HEK293 (cell line): ENCODE measurements around the gene ADCK2.

Source experiments
- CTCF ChIA-PET: fragments of 350-600 bp; formaldehyde crosslinking; extraction: SDS; loops from one replicate; lab custom pipeline; 2021; ENCODE audit warnings: antibody characterized with exemption; lab: Yijun Ruan, JAX
- POLR2A ChIA-PET: fragments of 300-600 bp; formaldehyde crosslinking; extraction: SDS; loops from one replicate; lab custom pipeline; 2020; ENCODE audit warnings: antibody characterized with exemption, inconsistent platforms; lab: Yijun Ruan, JAX
- H3K27ac ChIP-seq: fragments of 200-500 bp; sonication (Bioruptor generic); 2 replicates; pipeline ENCODE4 v1.5.1; 2014; ENCODE audit warnings: low read depth, low read length, control low read depth, inconsistent platforms; ENCODE audit errors: extremely low read depth
- H3K36me3 ChIP-seq, 2 experiments: fragments of 200-500 bp in 1 of 2; sonication (Bioruptor generic) in 1 of 2; 1 replicate in 1 of 2; 2 replicates in 1 of 2; pipeline ENCODE4 v1.5.1; 2014 to 2017; ENCODE audit warnings: inconsistent platforms in 2 of 2, low read length in 2 of 2; ENCODE audit not compliant: control insufficient read depth in 2 of 2, insufficient read depth in 1 of 2
- H3K4me1 ChIP-seq: fragments of 200-500 bp; sonication (Bioruptor generic); 2 replicates; pipeline ENCODE4 v1.5.1; 2014; ENCODE audit warnings: mild to moderate bottlenecking, low read length, inconsistent platforms; ENCODE audit not compliant: control insufficient read depth, insufficient read depth
- H3K4me3 ChIP-seq: 2 replicates; pipeline ENCODE4 v1.5.1; 2011; ENCODE audit warnings: low read depth, mild to moderate bottlenecking, control low read depth, low read length, moderate library complexity
- H3K9me3 ChIP-seq: fragments of 200-500 bp; sonication (Bioruptor generic); 2 replicates; pipeline ENCODE4 v1.5.1; 2014; ENCODE audit warnings: low read depth, low read length, inconsistent platforms; ENCODE audit not compliant: control insufficient read depth, insufficient read depth
- GLI2 ChIP-seq: fragments of 450-650 bp; formaldehyde crosslinking; IDR thresholded peaks from 2 replicates; pipeline ENCODE4; 2017; ENCODE audit warnings: missing biosample characterization, missing genetic modification characterization, low read depth, borderline replicate concordance
- REPIN1 ChIP-seq: fragments of 450-650 bp; formaldehyde crosslinking; IDR thresholded peaks from 2 replicates; pipeline ENCODE4 v1.5.1; 2017; ENCODE audit warnings: missing biosample characterization, missing genetic modification characterization, low read depth
- SP3 ChIP-seq: fragments of 450-650 bp; formaldehyde crosslinking; IDR thresholded peaks from 2 replicates; pipeline ENCODE4 v1.5.1; 2016; ENCODE audit warnings: missing biosample characterization, missing genetic modification characterization
- ZNF133 ChIP-seq: fragments of 450-650 bp; formaldehyde crosslinking; IDR thresholded peaks from 2 replicates; pipeline ENCODE4 v1.5.1; 2016; ENCODE audit warnings: missing biosample characterization, missing genetic modification characterization
- ZNF138 ChIP-seq: fragments of 450-650 bp; formaldehyde crosslinking; IDR thresholded peaks from 2 replicates; pipeline ENCODE4 v1.5.1; 2016; ENCODE audit warnings: missing biosample characterization, missing genetic modification characterization, borderline replicate concordance
- ZNF140 ChIP-seq: fragments of 450-650 bp; formaldehyde crosslinking; IDR thresholded peaks from 2 replicates; pipeline ENCODE4 v1.5.1; 2016; ENCODE audit warnings: missing biosample characterization, missing genetic modification characterization
- ZNF146 ChIP-seq: fragments of 450-650 bp; formaldehyde crosslinking; IDR thresholded peaks from 2 replicates; pipeline ENCODE4 v1.5.1; 2016; ENCODE audit warnings: missing biosample characterization, missing genetic modification characterization
- ZNF155 ChIP-seq: fragments of 450-650 bp; formaldehyde crosslinking; IDR thresholded peaks from 2 replicates; pipeline ENCODE4 v1.5.1; 2016; ENCODE audit warnings: missing biosample characterization, missing genetic modification characterization
- ZNF2 ChIP-seq: fragments of 450-650 bp; formaldehyde crosslinking; IDR thresholded peaks from 2 replicates; pipeline ENCODE4 v1.5.1; 2016; ENCODE audit warnings: missing biosample characterization, missing genetic modification characterization
- ZNF274 ChIP-seq, 2 experiments: fragments of 200-500 bp in 1 of 2; fragments of 450-650 bp in 1 of 2; sonication (Bioruptor generic) in 1 of 2; formaldehyde crosslinking in 1 of 2; IDR thresholded peaks; 2 replicates each; pipeline versions ENCODE4 v1.5.1 to v1.6.1; 2014 to 2016; ENCODE audit warnings: borderline replicate concordance in 1 of 2, inconsistent platforms in 1 of 2, low read length in 1 of 2, missing biosample characterization in 1 of 2, missing genetic modification characterization in 1 of 2
- ZNF292 ChIP-seq: fragments of 450-650 bp; formaldehyde crosslinking; IDR thresholded peaks from 2 replicates; pipeline ENCODE4 v1.5.1; 2016; ENCODE audit warnings: low read depth, missing biosample characterization, missing genetic modification characterization, borderline replicate concordance
- ZNF311 ChIP-seq: fragments of 450-650 bp; formaldehyde crosslinking; IDR thresholded peaks from 2 replicates; pipeline ENCODE4 v1.5.1; 2017; ENCODE audit warnings: missing biosample characterization, missing genetic modification characterization, borderline replicate concordance
- ZNF324 ChIP-seq: fragments of 450-650 bp; formaldehyde crosslinking; IDR thresholded peaks from 2 replicates; pipeline ENCODE4 v1.5.1; 2016; ENCODE audit warnings: missing biosample characterization, missing genetic modification characterization
- ZNF350 ChIP-seq: fragments of 450-650 bp; formaldehyde crosslinking; IDR thresholded peaks from 2 replicates; pipeline ENCODE4 v1.5.0; 2017; ENCODE audit warnings: missing biosample characterization, mild to moderate bottlenecking, missing genetic modification characterization
- ZNF416 ChIP-seq: fragments of 450-650 bp; formaldehyde crosslinking; IDR thresholded peaks from 2 replicates; pipeline ENCODE4 v1.5.1; 2016; ENCODE audit warnings: missing biosample characterization, missing genetic modification characterization
- ZNF423 ChIP-seq: fragments of 450-650 bp; formaldehyde crosslinking; IDR thresholded peaks from 2 replicates; pipeline ENCODE4 v1.5.1; 2016; ENCODE audit warnings: missing biosample characterization, missing genetic modification characterization
- ZNF521 ChIP-seq: fragments of 450-650 bp; formaldehyde crosslinking; IDR thresholded peaks from 2 replicates; pipeline ENCODE4 v1.5.1; 2017; ENCODE audit warnings: missing biosample characterization, mild to moderate bottlenecking, missing genetic modification characterization
- ZNF660 ChIP-seq: fragments of 450-650 bp; IDR thresholded peaks from 2 replicates; pipeline ENCODE4 v1.5.1; 2018; ENCODE audit warnings: missing biosample characterization, mild to moderate bottlenecking, missing genetic modification characterization
- ZNF664 ChIP-seq: fragments of 450-650 bp; formaldehyde crosslinking; IDR thresholded peaks from 2 replicates; pipeline ENCODE4 v1.5.1; 2016; ENCODE audit warnings: missing biosample characterization, missing genetic modification characterization
- ZNF792 ChIP-seq: fragments of 450-650 bp; formaldehyde crosslinking; IDR thresholded peaks from 2 replicates; pipeline ENCODE4 v1.5.1; 2016; ENCODE audit warnings: missing biosample characterization, missing genetic modification characterization
- TF ChIP-seq, protein P1 (sequence below): fragments of 450-650 bp; formaldehyde crosslinking; IDR thresholded peaks from 2 replicates; pipeline ENCODE4 v1.5.1; 2016; ENCODE audit warnings: missing biosample characterization, missing genetic modification characterization
- TF ChIP-seq, protein P2 (sequence below): fragments of 450-650 bp; formaldehyde crosslinking; optimal IDR thresholded peaks from 2 replicates; pipeline ENCODE3; 2016; ENCODE audit warnings: missing biosample characterization, mild to moderate bottlenecking, missing genetic modification characterization
- TF ChIP-seq, protein P3 (sequence below): fragments of 450-650 bp; formaldehyde crosslinking; IDR thresholded peaks from 2 replicates; pipeline ENCODE4 v1.5.1; 2016; ENCODE audit warnings: missing biosample characterization, missing genetic modification characterization
- TF ChIP-seq, protein P4 (sequence below): sonication (generic); formaldehyde crosslinking; IDR thresholded peaks from 2 replicates; pipeline ENCODE4 v1.8.1; 2022; ENCODE audit warnings: mild to moderate bottlenecking, moderate library complexity, missing genetic modification reagents
- TF ChIP-seq, protein P5 (sequence below): fragments of 450-650 bp; formaldehyde crosslinking; IDR thresholded peaks from 2 replicates; pipeline ENCODE4 v1.5.1; 2016; ENCODE audit warnings: missing biosample characterization, missing genetic modification characterization

The ADCK2 gene

DNA sequence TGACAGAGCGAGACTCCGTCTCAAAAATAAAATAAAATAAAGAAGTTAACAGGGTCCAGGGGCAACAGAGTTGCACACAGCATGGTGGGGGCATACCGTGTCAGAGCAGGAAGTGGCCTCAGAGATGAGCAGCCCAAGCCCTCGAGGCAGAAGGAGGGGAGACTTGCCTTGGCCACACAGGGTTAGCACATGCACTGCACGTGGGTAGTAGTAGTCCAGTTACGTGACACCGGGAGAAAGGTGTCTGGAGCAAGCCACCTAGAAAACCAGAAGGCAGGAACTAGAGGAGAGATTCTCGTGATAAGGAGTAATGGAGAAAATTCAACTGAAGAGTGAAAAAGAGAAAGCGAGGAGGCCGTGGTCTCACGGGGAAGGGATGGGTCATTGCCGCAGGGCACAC is 22.4 kb upstream of the ADCK2 start:
- Histone ChIP-seq H3K9me3 (no peaks in the 10 kb centered on the region), H3K36me3 (no peaks in the 10 kb centered on the region)
- ChIA-PET POLR2A (interaction anchor here (0.5 kb wide), 1 partner anchor 254 kb away, joined by 6 read pairs; no protein-coding TSS in a partner anchor), CTCF (interaction anchor here (4.3 kb wide), 1 partner anchor 133 kb away, joined by 25 read pairs; no protein-coding TSS in a partner anchor)
- TF ChIP-seq, protein P1, sequence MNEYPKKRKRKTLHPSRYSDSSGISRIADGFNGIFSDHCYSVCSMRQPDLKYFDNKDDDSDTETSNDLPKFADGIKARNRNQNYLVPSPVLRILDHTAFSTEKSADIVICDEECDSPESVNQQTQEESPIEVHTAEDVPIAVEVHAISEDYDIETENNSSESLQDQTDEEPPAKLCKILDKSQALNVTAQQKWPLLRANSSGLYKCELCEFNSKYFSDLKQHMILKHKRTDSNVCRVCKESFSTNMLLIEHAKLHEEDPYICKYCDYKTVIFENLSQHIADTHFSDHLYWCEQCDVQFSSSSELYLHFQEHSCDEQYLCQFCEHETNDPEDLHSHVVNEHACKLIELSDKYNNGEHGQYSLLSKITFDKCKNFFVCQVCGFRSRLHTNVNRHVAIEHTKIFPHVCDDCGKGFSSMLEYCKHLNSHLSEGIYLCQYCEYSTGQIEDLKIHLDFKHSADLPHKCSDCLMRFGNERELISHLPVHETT: no peak
- TF ChIP-seq REPIN1 (tag by site-specific recombination) (no peak), ZNF140 (tag by site-specific recombination) (no peak), ZNF155 (tag by site-specific recombination) (no peak), ZNF311 (tag by site-specific recombination) (no peak), ZNF350 (tag by site-specific recombination) (no peak), ZNF274 (IDR thresholded peaks at IDR 0.05; ENCODE audit: low read length) (no peak), ZNF274 (tag by site-specific recombination; IDR thresholded peaks at IDR 0.05; ENCODE audit: borderline replicate concordance) (no peak), ZNF423 (tag by site-specific recombination) (no peak), ZNF664 (tag by site-specific recombination) (no peak), GLI2 (tag by site-specific recombination) (no peak), SP3 (no peak), ZNF324 (tag by site-specific recombination) (no peak), ZNF792 (tag by site-specific recombination) (no peak), ZNF133 (tag by site-specific recombination) (no peak)
- TF ChIP-seq, protein P2, sequence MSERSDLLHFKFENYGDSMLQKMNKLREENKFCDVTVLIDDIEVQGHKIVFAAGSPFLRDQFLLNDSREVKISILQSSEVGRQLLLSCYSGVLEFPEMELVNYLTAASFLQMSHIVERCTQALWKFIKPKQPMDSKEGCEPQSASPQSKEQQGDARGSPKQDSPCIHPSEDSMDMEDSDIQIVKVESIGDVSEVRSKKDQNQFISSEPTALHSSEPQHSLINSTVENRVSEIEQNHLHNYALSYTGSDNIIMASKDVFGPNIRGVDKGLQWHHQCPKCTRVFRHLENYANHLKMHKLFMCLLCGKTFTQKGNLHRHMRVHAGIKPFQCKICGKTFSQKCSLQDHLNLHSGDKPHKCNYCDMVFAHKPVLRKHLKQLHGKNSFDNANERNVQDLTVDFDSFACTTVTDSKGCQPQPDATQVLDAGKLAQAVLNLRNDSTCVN (tag by site-specific recombination): no peak
- TF ChIP-seq, protein P3, sequence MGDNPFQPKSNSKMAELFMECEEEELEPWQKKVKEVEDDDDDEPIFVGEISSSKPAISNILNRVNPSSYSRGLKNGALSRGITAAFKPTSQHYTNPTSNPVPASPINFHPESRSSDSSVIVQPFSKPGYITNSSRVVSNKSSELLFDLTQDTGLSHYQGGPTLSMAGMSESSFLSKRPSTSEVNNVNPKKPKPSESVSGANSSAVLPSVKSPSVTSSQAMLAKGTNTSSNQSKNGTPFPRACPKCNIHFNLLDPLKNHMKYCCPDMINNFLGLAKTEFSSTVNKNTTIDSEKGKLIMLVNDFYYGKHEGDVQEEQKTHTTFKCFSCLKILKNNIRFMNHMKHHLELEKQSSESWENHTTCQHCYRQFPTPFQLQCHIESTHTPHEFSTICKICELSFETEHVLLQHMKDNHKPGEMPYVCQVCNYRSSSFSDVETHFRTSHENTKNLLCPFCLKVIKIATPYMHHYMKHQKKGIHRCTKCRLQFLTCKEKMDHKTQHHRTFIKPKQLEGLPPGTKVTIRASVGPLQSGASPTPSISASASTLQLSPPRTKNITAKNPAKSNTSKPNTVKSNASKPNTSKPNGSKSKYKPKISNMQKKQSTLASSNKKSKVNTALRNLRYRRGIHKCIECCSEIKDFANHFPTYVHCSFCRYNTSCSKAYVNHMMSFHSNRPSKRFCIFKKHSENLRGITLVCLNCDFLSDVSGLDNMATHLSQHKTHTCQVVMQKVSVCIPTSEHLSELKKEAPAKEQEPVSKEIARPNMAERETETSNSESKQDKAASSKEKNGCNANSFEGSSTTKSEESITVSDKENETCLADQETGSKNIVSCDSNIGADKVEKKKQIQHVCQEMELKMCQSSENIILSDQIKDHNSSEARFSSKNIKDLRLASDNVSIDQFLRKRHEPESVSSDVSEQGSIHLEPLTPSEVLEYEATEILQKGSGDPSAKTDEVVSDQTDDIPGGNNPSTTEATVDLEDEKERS (tag by site-specific recombination): no peak
- TF ChIP-seq, protein P4, sequence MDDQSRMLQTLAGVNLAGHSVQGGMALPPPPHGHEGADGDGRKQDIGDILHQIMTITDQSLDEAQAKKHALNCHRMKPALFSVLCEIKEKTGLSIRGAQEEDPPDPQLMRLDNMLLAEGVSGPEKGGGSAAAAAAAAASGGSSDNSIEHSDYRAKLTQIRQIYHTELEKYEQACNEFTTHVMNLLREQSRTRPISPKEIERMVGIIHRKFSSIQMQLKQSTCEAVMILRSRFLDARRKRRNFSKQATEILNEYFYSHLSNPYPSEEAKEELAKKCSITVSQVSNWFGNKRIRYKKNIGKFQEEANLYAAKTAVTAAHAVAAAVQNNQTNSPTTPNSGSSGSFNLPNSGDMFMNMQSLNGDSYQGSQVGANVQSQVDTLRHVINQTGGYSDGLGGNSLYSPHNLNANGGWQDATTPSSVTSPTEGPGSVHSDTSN (CRISPR knock-in tag): no peak
- TF ChIP-seq, all 188 proteins: peak for 0
- H3K4me3 ChIP-seq: no peak overlapping the region
- no peaks in the 10 kb centered on the region for H3K4me1 ChIP-seq
- H3K27ac ChIP-seq: no peak overlapping the region

DNA sequence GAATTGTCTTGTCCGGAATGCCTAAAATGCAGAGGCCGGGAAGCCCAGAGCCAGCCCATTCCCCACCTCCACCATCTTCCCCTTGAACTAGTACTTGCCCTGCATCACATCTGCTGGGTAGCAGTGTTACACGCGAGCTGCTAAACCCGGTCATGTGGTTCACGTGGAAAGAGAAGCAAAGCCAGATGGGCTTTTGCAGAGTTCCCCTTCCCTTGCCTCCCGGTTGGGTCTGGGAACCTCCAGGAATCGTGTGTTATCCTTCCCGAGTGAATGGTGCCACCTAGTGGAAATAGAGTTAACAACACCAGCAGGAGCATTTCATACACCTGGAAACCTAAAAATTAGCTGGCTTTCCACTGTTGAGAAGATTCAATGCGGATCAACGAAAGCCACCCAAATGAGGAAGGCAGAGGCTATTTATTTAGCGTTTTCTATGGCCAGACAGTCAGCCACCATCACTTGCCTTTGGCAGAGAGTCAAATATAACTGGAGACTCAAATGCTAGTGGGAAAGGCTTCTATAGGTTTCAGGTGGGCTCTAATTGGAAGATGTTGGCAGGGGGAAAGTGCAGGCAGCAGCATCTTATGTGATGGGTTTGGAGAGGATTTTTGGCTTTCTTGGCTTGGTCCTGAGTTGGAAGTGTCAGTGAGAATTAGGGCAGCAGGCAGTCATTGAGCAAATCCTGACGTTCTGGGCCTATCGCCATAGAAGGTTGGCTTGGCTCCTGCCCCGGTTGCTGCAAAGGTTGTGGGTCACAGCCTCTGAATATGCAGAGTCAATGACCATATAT is 19.2 kb upstream of the ADCK2 start:
- CTCF ChIA-PET: interaction anchor here (0.6 to 3.1 kb wide), 29 partner anchors 8 to 871 kb away, joined by 3 to 80 read pairs (median 5); no protein-coding TSS in a partner anchor
- H3K4me3 ChIP-seq: no peak overlapping the region
- POLR2A ChIA-PET: no interaction called here
- H3K27ac ChIP-seq: no peak overlapping the region
- no peaks in the 10 kb centered on the region for H3K9me3 ChIP-seq
- no peaks in the 10 kb centered on the region for H3K4me1 ChIP-seq
- H3K36me3 ChIP-seq: no peaks in the 10 kb centered on the region
- TF ChIP-seq ZNF146 (tag by site-specific recombination) (no peak), ZNF521 (tag by site-specific recombination) (no peak), ZNF292 (tag by site-specific recombination) (no peak), ZNF2 (tag by site-specific recombination) (0 out of 2 replicates have a peak, but pooled peaks have one; percentile 47), ZNF660 (tag by site-specific recombination) (no peak; the same call in 1 of the 2 replicates), ZNF416 (no peak), ZNF138 (tag by site-specific recombination) (no peak)
- TF ChIP-seq, protein P5, sequence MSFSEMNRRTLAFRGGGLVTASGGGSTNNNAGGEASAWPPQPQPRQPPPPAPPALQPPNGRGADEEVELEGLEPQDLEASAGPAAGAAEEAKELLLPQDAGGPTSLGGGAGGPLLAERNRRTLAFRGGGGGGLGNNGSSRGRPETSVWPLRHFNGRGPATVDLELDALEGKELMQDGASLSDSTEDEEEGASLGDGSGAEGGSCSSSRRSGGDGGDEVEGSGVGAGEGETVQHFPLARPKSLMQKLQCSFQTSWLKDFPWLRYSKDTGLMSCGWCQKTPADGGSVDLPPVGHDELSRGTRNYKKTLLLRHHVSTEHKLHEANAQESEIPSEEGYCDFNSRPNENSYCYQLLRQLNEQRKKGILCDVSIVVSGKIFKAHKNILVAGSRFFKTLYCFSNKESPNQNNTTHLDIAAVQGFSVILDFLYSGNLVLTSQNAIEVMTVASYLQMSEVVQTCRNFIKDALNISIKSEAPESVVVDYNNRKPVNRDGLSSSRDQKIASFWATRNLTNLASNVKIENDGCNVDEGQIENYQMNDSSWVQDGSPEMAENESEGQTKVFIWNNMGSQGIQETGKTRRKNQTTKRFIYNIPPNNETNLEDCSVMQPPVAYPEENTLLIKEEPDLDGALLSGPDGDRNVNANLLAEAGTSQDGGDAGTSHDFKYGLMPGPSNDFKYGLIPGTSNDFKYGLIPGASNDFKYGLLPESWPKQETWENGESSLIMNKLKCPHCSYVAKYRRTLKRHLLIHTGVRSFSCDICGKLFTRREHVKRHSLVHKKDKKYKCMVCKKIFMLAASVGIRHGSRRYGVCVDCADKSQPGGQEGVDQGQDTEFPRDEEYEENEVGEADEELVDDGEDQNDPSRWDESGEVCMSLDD (tag by site-specific recombination): no peak
